ENCODE data around the gene TBC1D23. TPM values are rescaled to one million over a fixed set of nuclear protein-coding genes. Genes with fewer than 3 reads are reported as not detected.

The TBC1D23 gene
- total and polyA plus RNA-seq, 2 experiments from 2014 or later, result 22.4 to 34.4 TPM

GRCh38 chr3:100295089-100295488, 34.3 kb downstream of the TBC1D23 start:
- no peak overlapping the region for H3K27ac Mint-ChIP-seq
- H3K36me3 Mint-ChIP-seq (ENCODE audit: low read depth), result peaks cover 23% of the 10 kb centered on the region; the same call in 2 of the 3 replicates
- Histone ChIP-seq H3F3A (replicated peaks; ENCODE audit: low read depth) (no peaks in the 10 kb centered on the region), H3K27ac (ENCODE audit: low read depth) (no peak overlapping the region), H3K4me1 (ENCODE audit: insufficient read depth) (no peaks in the 10 kb centered on the region), H2AFZ (no peak overlapping the region), H3K36me3 (ENCODE audit: insufficient read depth) (peaks cover 14% of the 10 kb centered on the region; the same call in 1 of the 2 replicates), H3K79me2 (replicated peaks; ENCODE audit: insufficient read depth) (no peaks in the 10 kb centered on the region; the same call in 1 of the 2 replicates), H4K20me1 (replicated peaks; ENCODE audit: insufficient read depth) (no peaks in the 10 kb centered on the region), H3K4me3 (no peak overlapping the region), H3K27me3 (ENCODE audit: insufficient read depth) (no peaks in the 10 kb centered on the region), H3K4me2 (no peak overlapping the region), H3K9me2 (ENCODE audit: insufficient read depth) (no peaks in the 10 kb centered on the region)
- no peak for DNase-seq (ENCODE audit: low spot score)
- no peak overlapping the region for H3K4me3 Mint-ChIP-seq
- H3K9me3 Mint-ChIP-seq, result no peaks in the 10 kb centered on the region; the same call in 2 of the 3 replicates
- H3K27me3 Mint-ChIP-seq (ENCODE audit: insufficient read depth, low read depth, poor library complexity), result peaks cover 4% of the 10 kb centered on the region
- no peak for ATAC-seq
- TF ChIP-seq STAT1 (IDR thresholded peaks at IDR 0.05; ENCODE audit: unreplicated experiment), result no peak
- no peak for TF ChIP-seq JUNB (IDR thresholded peaks at IDR 0.05; ENCODE audit: unreplicated experiment)
- TF ChIP-seq, protein P1, sequence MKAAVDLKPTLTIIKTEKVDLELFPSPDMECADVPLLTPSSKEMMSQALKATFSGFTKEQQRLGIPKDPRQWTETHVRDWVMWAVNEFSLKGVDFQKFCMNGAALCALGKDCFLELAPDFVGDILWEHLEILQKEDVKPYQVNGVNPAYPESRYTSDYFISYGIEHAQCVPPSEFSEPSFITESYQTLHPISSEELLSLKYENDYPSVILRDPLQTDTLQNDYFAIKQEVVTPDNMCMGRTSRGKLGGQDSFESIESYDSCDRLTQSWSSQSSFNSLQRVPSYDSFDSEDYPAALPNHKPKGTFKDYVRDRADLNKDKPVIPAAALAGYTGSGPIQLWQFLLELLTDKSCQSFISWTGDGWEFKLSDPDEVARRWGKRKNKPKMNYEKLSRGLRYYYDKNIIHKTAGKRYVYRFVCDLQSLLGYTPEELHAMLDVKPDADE (IDR thresholded peaks at IDR 0.05), result no peak
- TF ChIP-seq, protein P2, sequence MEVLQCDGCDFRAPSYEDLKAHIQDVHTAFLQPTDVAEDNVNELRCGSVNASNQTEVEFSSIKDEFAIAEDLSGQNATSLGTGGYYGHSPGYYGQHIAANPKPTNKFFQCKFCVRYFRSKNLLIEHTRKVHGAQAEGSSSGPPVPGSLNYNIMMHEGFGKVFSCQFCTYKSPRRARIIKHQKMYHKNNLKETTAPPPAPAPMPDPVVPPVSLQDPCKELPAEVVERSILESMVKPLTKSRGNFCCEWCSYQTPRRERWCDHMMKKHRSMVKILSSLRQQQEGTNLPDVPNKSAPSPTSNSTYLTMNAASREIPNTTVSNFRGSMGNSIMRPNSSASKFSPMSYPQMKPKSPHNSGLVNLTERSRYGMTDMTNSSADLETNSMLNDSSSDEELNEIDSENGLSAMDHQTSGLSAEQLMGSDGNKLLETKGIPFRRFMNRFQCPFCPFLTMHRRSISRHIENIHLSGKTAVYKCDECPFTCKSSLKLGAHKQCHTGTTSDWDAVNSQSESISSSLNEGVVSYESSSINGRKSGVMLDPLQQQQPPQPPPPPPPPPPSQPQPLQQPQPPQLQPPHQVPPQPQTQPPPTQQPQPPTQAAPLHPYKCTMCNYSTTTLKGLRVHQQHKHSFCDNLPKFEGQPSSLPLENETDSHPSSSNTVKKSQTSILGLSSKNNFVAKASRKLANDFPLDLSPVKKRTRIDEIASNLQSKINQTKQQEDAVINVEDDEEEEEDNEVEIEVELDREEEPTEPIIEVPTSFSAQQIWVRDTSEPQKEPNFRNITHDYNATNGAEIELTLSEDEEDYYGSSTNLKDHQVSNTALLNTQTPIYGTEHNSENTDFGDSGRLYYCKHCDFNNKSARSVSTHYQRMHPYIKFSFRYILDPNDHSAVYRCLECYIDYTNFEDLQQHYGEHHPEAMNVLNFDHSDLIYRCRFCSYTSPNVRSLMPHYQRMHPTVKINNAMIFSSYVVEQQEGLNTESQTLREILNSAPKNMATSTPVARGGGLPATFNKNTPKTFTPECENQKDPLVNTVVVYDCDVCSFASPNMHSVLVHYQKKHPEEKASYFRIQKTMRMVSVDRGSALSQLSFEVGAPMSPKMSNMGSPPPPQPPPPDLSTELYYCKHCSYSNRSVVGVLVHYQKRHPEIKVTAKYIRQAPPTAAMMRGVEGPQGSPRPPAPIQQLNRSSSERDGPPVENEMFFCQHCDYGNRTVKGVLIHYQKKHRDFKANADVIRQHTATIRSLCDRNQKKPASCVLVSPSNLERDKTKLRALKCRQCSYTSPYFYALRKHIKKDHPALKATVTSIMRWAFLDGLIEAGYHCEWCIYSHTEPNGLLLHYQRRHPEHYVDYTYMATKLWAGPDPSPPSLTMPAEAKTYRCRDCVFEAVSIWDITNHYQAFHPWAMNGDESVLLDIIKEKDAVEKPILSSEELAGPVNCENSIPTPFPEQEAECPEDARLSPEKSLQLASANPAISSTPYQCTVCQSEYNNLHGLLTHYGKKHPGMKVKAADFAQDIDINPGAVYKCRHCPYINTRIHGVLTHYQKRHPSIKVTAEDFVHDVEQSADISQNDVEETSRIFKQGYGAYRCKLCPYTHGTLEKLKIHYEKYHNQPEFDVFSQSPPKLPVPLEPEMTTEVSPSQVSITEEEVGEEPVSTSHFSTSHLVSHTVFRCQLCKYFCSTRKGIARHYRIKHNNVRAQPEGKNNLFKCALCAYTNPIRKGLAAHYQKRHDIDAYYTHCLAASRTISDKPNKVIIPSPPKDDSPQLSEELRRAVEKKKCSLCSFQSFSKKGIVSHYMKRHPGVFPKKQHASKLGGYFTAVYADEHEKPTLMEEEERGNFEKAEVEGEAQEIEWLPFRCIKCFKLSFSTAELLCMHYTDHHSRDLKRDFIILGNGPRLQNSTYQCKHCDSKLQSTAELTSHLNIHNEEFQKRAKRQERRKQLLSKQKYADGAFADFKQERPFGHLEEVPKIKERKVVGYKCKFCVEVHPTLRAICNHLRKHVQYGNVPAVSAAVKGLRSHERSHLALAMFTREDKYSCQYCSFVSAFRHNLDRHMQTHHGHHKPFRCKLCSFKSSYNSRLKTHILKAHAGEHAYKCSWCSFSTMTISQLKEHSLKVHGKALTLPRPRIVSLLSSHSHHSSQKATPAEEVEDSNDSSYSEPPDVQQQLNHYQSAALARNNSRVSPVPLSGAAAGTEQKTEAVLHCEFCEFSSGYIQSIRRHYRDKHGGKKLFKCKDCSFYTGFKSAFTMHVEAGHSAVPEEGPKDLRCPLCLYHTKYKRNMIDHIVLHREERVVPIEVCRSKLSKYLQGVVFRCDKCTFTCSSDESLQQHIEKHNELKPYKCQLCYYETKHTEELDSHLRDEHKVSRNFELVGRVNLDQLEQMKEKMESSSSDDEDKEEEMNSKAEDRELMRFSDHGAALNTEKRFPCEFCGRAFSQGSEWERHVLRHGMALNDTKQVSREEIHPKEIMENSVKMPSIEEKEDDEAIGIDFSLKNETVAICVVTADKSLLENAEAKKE (CRISPR knock-in tag; IDR thresholded peaks at IDR 0.05), result no peak
- no peak for TF ChIP-seq CREB1 (CRISPR knock-in tag; IDR thresholded peaks at IDR 0.05; ENCODE audit: low read depth)
- no peak for TF ChIP-seq ZNF114 (CRISPR knock-in tag; IDR thresholded peaks at IDR 0.05)
- TF ChIP-seq, protein P3, sequence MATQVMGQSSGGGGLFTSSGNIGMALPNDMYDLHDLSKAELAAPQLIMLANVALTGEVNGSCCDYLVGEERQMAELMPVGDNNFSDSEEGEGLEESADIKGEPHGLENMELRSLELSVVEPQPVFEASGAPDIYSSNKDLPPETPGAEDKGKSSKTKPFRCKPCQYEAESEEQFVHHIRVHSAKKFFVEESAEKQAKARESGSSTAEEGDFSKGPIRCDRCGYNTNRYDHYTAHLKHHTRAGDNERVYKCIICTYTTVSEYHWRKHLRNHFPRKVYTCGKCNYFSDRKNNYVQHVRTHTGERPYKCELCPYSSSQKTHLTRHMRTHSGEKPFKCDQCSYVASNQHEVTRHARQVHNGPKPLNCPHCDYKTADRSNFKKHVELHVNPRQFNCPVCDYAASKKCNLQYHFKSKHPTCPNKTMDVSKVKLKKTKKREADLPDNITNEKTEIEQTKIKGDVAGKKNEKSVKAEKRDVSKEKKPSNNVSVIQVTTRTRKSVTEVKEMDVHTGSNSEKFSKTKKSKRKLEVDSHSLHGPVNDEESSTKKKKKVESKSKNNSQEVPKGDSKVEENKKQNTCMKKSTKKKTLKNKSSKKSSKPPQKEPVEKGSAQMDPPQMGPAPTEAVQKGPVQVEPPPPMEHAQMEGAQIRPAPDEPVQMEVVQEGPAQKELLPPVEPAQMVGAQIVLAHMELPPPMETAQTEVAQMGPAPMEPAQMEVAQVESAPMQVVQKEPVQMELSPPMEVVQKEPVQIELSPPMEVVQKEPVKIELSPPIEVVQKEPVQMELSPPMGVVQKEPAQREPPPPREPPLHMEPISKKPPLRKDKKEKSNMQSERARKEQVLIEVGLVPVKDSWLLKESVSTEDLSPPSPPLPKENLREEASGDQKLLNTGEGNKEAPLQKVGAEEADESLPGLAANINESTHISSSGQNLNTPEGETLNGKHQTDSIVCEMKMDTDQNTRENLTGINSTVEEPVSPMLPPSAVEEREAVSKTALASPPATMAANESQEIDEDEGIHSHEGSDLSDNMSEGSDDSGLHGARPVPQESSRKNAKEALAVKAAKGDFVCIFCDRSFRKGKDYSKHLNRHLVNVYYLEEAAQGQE (IDR thresholded peaks at IDR 0.05; ENCODE audit: unreplicated experiment), result no peak
- no peak for TF ChIP-seq EZH2phosphoT487 (IDR thresholded peaks at IDR 0.05; ENCODE audit: unreplicated experiment)
- TF ChIP-seq NANOG (IDR thresholded peaks at IDR 0.05; ENCODE audit: borderline replicate concordance), result no peak
- no peak for TF ChIP-seq CTCF (conservative IDR thresholded peaks at IDR 0.05; ENCODE audit: low read depth in 2 of 2)
- no peaks in the 10 kb centered on the region for H3K4me1 Mint-ChIP-seq

All from GM23338 (cell line).